ENCODE data around the gene TAF12.
A peak's percentile ranks its signal among the peaks of the same experiment; 100 is the strongest.
"Not testable (repeated sequence)": the region's sequence is repeated elsewhere in the genome, so short reads cannot be mapped to it uniquely, and the experiment has no call there.

Gene TAF12

DNA sequence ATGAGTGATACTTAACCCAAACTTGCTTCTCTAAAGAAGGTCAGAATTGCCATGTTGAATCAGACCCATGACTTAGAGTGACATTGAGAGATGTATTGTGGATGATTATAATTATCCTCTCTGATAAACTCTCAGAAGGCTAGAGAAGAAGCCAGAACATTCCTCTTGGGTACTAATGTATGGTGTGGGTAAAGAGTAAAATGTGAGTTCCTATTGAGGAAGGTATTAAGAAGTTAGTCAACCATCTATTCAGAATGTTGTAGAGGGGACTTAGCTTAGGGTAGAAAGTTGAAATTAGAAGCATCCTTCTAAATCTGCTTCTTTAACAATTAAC is 33.0 kb upstream of the TAF12 start:
- H3K27me3 ChIP-seq (ENCODE audit: insufficient read depth, low read depth), result no peaks in the 10 kb centered on the region
- H2AFZ ChIP-seq (ENCODE audit: low read depth), result no peak overlapping the region
- H3K4me3 ChIP-seq (IDR thresholded peaks at IDR 0.05; ENCODE audit: insufficient read depth, low read depth, low read length), result no peak overlapping the region
- TF ChIP-seq, protein P1, sequence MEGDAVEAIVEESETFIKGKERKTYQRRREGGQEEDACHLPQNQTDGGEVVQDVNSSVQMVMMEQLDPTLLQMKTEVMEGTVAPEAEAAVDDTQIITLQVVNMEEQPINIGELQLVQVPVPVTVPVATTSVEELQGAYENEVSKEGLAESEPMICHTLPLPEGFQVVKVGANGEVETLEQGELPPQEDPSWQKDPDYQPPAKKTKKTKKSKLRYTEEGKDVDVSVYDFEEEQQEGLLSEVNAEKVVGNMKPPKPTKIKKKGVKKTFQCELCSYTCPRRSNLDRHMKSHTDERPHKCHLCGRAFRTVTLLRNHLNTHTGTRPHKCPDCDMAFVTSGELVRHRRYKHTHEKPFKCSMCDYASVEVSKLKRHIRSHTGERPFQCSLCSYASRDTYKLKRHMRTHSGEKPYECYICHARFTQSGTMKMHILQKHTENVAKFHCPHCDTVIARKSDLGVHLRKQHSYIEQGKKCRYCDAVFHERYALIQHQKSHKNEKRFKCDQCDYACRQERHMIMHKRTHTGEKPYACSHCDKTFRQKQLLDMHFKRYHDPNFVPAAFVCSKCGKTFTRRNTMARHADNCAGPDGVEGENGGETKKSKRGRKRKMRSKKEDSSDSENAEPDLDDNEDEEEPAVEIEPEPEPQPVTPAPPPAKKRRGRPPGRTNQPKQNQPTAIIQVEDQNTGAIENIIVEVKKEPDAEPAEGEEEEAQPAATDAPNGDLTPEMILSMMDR (conservative IDR thresholded peaks at IDR 0.05; ENCODE audit: low read depth, low read length), result no peak
- no peak overlapping the region for H3K27ac ChIP-seq
- H3K36me3 ChIP-seq (ENCODE audit: insufficient read depth), result no peaks in the 10 kb centered on the region
- 0 out of 2 replicates have a peak, but pooled peaks cover 4% of the 10 kb centered on the region for H3K79me2 ChIP-seq (ENCODE audit: insufficient read depth, low read depth)
- H3K4me1 ChIP-seq (ENCODE audit: low read depth, poor library complexity, severe bottlenecking), result no peaks in the 10 kb centered on the region
- no peak overlapping the region for H3K4me2 ChIP-seq
- H3K9ac ChIP-seq, result no peak overlapping the region
- no peaks in the 10 kb centered on the region for H4K20me1 ChIP-seq (ENCODE audit: insufficient read depth)

DNA sequence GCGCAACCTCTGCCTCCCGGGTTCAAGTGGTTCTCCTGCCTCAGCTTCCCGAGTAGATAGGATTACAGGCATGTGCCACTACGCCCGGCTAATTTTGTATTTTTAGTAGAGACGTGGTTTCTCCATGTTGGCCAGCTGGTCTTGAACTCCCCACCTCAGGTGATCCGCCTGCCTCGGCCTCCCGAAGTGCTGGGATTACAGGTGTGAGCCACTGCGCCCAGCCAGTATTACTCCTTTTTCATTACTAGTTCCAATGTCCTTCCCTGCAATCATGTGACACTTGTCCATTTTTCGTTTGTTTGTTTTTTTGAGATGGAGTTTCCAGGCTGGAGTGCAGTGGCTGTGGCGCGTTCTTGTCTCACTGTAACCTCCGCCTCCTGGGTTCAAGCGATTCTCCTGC is 30.1 kb upstream of the TAF12 start:
- not testable (repeated sequence) for H3K36me3 ChIP-seq (ENCODE audit: insufficient read depth); H3K4me2 ChIP-seq
- H3K79me2 ChIP-seq (ENCODE audit: insufficient read depth, low read depth), result peaks cover 20% of the 10 kb centered on the region

DNA sequence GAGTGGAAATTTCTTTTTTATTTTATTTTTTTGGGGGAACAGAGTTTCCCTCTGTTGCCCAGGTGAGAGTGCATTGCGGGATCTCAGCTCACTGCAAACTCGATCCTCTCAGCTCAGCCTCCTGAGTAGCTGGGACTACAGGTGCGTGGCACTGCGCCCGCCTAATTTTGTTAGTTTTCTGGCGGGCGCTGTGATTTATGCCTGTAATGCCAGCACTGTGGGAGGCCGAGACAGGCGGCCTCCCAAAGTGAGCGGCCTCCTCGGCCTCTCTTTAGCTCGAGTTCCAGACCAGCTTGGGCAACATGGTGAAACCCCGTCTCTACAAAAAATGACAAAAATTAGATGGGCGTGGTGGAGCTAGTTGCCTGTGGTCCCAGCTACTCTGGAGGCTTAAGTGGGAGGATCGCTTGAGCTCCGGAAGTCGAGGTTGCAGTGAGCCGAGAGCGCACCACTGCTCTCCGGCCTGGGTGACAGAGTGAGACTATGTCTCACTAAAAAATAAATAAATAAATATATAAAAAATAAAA is 28.4 kb upstream of the TAF12 start:
- Histone ChIP-seq H3K9ac (no peak overlapping the region), H3K4me1 (ENCODE audit: low read depth, poor library complexity, severe bottlenecking) (peaks cover 11% of the 10 kb centered on the region), H3K4me3 (IDR thresholded peaks at IDR 0.05; ENCODE audit: insufficient read depth, low read depth, low read length) (no peak overlapping the region), H3K36me3 (ENCODE audit: insufficient read depth) (no peaks in the 10 kb centered on the region), H4K20me1 (ENCODE audit: insufficient read depth) (no peaks in the 10 kb centered on the region), H3K27ac (no peak overlapping the region), H3K4me2 (no peak overlapping the region), H3K79me2 (ENCODE audit: insufficient read depth, low read depth) (peaks cover 20% of the 10 kb centered on the region), H3K27me3 (ENCODE audit: insufficient read depth, low read depth) (no peaks in the 10 kb centered on the region), H2AFZ (ENCODE audit: low read depth) (no peak overlapping the region)
- TF ChIP-seq, protein P1 (conservative IDR thresholded peaks at IDR 0.05; ENCODE audit: low read depth, low read length), result no peak

More for the DNA sequence above, 30.1 kb upstream of the TAF12 start:
- H3K27ac ChIP-seq; H4K20me1 ChIP-seq (ENCODE audit: insufficient read depth); H3K27me3 ChIP-seq (ENCODE audit: insufficient read depth, low read depth); H3K4me1 ChIP-seq (ENCODE audit: low read depth, poor library complexity, severe bottlenecking); H2AFZ ChIP-seq (ENCODE audit: low read depth); H3K9ac ChIP-seq; H3K4me3 ChIP-seq (IDR thresholded peaks at IDR 0.05; ENCODE audit: insufficient read depth, low read depth, low read length): not testable (repeated sequence)

DNA sequence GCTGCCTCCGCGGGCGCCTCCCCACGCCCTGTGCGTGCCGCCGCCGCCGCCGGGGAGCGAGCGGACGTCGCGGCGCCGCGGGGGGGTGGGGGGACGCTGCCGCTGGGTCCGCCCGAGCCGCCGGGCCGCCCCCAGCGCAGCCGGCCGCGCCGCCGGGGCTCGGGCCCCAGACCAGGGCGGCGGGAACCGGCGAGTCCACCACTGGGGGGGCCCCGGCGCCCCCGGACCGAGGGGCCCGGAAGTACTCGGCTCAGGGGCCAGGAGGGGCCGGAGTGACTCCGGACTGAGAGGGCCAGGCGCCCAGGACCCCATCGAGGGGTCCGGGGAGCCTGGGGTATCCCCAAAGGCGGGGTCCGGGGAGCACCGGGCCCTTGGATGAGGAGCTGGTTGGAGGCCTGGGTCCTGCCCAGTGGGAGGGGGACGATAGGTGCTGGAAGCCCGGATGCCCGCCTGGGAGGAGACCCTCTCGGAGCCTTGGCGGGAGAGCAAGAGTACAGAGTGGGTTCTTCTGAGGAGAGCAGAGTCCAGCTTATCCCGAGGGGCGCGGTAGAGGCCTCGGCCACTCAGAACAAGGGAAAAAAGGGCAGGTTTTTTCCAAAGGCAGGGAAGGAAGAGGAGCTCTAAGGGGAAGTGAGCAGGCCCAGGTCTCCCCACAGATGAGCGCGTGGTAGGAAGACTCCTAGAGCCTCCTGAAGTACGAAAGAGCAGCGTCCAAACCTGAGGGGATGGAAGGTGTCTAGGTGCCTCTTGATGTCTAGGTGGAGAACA is 26.3 kb upstream of the TAF12 start:
- Histone ChIP-seq H3K9ac (peak overlapping the region; percentile 99), H2AFZ (ENCODE audit: low read depth) (peak overlapping the region; percentile 64), H4K20me1 (ENCODE audit: insufficient read depth) (no peaks in the 10 kb centered on the region), H3K4me3 (IDR thresholded peaks at IDR 0.05; ENCODE audit: insufficient read depth, low read depth, low read length) (peak overlapping the region; percentile 79), H3K4me1 (ENCODE audit: low read depth, poor library complexity, severe bottlenecking) (peaks cover 11% of the 10 kb centered on the region), H3K4me2 (peak overlapping the region; percentile 96), H3K36me3 (ENCODE audit: insufficient read depth) (no peaks in the 10 kb centered on the region), H3K27me3 (ENCODE audit: insufficient read depth, low read depth) (no peaks in the 10 kb centered on the region), H3K27ac (peak overlapping the region; percentile 99), H3K79me2 (ENCODE audit: insufficient read depth, low read depth) (peaks cover 20% of the 10 kb centered on the region)
- TF ChIP-seq, protein P1 (conservative IDR thresholded peaks at IDR 0.05; ENCODE audit: low read depth, low read length), result no peak
